GM19043 (cell line): Measurements from ENCODE around the gene NDUFB10.
"Not testable (repeated sequence)": the region's sequence is repeated elsewhere in the genome, so short reads cannot be mapped to it uniquely, and the experiment has no call there.

Experiments used
- ATAC-seq: cut with Tn5 transposase; IDR thresholded peaks from one replicate; pipeline ENCODE4 v1.9.1; 2021; ENCODE audit warnings: low read depth; ENCODE audit not compliant: unreplicated experiment

The NDUFB10 gene

DNA sequence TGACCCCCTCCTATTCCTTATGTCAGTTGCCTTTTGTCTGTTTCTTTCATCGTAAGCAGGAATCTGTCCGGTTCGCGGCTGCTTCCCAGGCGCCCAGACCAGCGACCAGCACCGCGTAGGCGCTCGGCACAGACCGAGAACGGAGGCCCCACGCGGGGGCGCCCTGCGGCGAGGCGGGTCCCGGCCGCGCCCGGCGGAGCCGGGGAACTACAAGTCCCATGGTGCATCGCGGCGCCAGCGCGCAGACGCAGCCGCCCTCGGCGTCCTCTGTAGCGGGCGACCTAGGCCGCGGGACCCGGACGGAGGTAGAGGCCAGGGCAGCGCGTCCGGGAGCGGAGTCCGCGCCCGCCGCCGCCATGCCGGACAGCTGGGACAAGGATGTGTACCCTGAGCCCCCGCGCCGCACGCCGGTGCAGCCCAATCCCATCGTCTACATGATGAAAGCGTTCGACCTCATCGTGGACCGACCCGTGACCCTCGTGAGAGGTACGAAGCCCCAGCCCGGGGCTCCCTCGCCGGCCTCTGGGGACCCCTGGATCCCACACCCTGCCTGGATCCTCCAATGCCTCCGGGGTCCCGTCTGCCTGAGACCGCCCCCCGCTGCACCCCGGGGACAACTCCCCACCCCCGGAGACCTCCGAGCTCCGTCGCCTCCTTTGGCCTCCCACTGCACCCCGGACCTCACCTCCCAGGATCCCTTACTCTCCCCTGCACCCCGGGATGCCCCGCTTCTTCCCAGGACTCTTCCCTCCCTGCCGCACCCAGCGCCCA lies at the start of gene NDUFB10:
Gene NDUFB10, plus strand, starts transcription at position 270 of the 771 bp plus-strand sequence. Its CDS starts 87 bp downstream, at position 357.
- peak; percentile 63 for ATAC-seq

DNA sequence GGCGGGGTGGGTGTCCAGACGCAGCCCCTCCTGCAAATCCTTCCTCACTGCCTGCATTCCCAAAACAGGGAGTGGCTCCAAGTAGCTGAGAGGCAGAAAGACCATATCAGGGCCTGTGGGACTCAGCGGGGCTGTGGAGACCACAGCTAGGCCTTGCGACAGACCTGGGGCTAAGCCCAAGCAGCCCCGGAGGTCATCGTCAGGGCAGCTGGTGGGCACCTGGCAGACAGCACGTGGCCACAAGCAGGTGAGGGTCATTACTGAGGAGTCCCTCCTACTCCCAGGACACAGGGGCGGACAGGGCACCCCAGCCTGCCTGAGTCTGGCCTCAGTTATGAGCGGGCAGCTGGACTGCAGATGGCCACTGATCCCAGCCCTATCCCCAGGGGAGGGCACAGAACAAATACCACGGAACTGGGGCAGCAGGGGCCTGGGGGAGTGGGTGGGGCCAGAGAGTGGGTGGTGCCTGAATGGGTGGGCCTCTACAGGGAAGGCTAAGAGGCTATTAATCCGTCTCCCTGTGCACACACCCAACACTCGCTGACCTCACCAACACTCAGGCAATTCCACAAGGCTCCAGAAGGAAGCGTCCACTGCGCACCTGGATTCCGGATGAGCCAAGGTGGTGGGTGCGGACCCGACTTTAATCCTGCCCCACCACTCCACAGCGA lies 49.6 kb upstream of the NDUFB10 start:
- ATAC-seq = no peak

DNA sequence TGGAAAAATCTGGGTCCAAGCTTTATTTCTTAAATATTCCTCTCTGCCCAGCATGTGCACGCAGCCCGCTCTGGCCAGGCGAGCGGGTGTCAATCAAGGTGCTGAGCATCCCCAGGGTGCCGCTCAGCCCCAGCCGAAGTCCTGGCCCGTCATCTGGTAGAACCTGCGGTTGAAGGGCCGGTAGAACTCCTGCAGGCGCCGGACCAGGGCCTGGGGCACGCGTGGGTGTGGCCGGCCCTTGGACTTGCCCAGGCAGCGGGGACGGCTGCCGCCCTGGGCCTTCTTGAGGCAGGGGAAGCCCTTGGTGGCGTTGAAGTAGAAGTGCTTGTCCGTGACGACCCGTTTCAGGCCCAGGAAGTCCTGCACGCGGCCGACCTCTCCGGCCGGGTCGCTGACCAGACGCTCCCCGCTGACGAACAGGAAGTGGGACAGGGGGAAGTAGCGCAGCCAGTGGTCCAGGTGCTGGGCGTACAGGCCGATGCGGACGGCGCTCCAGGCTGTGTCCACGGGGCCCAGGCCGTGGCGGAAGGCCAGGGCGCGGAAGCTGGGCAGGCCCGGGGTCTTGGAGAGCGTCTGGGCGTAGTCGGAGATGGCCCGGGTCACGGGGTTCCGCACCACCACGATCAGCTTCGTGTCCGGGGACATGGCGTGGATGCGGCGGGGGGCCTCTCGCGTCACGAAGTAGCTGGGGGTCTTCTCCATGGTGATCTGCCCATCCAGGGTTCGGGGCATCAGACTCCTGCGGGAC lies 47.7 kb upstream of the NDUFB10 start:
- ATAC-seq = no peak

DNA sequence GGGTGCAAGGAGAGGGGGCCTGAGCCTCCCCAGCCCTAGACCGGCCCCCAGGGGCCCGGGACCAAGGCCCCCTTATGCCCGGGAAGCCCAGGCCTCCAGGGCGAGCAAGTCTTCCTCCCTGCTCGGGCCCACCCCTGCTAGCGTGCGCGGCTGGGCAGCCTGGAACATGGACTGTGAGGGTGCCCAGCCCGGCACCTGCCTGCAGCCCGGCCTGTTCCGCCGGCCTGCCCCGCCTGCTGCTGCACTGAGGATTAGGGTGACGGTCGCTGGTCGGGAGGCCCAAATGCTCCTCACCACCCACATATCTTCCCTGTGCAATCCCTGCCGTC lies 47.2 kb upstream of the NDUFB10 start:
- no peak for ATAC-seq

DNA sequence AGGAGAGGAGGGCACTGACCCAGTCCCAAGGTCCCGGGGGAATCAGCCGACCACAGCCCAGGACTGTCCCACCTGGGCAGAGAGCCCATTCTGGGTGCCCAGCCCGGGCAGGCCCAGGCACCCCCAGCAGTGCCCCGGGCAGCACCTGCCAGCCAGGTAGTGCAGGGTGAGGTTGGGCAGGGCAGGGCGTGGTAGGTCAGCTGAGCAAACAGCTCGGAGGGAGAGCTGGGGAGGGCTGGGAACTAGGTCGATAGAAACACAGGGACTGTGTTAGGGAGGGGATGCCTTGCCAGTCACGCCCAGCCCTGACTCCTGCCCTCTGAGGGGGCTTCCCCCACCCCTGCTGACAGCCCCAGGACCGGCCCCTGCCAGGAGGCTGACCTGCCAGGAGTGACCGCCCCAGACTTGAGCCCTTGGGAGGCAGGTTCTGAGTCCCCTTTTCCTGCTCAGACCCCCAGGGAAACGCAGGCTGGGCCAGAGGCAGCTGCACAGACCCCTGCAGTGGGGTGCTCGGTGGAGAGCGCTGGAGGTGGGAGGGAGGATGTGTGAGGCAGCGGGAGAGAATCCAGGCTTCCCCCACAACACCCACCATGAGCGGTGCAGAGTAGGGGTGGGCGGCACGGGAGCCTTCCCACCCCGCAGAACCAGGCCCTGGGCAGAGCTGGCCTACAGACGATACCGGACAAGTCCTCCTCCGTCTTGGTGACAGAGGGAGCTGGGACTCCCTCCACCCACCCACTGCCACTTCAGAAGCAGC lies 45.8 kb upstream of the NDUFB10 start:
- no peak for ATAC-seq

DNA sequence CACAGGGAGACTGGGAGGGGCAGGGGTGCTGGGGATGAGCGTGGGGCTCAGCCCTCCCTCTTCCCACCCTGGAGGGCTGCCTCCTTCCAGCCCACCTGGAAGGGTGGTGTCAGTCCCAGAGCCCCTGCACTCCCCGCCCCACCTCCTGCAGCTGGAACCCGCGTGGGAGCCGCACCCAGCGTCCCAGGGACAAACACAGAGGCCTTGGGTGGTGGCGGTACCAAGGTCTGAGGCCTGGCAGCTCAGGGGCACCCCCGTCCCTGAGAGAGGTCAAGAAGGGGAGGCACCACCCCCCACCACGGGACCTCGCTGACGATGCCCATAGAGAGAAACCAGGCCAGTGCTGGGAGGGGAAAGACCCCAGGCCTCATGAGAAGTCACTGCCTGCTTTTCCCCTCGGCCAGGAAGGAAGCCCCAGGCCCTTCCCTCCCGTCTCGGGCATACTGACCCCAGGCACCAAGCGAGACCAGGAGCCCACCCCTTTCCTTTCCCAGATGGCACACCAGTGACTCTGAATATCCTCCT lies 45.2 kb upstream of the NDUFB10 start:
- no peak for ATAC-seq

DNA sequence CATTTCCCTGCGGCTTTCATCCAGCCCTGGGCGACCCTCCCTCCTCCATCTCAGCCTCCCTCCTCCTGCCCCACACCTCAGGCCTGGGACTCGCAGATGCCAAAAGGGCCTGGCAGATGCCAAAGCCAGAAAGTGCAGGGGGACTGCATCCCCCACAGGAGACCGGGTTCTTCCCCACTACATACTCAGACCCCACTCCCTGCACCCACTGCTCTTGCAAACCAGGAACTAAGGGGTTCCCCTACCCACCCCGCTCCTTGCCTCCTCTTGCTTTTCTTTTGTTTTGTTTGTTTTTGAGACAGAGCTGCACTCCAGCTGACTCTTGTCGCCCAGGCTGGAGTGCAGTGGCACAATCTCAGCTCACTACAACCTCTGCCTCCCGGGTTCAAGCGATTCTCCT lies 44.4 kb upstream of the NDUFB10 start:
- ATAC-seq = no peak

DNA sequence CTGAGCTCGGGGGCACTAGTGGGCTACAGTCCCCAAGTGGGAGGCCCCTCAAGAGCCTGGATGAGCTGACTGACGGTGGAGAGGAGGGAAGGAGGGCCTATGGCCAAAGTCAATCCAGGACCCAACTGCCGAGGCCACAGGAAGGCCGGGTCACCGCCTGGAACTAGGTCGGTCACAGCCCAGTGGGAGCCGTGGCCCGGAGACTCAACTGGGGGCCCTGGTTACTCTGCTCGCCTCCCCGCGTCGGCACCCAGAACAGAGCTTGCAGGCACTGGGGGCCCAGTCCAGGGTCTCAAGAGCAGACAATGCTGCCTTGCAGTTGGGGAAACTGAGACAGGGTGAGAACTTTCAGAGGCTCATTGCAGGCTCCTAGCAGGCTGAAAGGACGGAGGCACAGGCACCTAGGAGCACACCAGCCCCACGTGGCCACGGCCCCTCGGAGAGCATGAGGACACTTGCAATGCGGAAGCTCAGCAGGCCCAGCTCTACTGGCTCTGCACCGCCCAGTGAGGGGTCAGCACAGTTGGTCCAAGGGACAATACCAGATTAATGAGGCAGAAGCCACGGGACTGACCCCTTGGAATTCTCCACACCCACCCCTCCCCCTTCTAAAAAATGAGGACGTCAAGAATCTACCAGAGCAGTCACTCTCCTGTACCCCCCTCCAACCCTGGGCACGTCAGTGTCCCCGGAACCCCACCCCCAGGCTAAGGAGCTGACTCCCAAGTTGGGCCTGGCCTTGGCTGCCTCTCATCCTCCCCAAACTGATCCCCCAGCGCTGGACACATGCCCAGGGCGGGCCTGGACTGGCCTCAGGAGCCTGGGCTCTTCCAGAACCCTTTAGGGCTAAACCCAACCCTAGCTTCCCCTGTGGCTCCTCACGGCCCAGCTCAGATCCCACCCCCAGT lies 43.4 kb upstream of the NDUFB10 start:
- ATAC-seq = no peak

DNA sequence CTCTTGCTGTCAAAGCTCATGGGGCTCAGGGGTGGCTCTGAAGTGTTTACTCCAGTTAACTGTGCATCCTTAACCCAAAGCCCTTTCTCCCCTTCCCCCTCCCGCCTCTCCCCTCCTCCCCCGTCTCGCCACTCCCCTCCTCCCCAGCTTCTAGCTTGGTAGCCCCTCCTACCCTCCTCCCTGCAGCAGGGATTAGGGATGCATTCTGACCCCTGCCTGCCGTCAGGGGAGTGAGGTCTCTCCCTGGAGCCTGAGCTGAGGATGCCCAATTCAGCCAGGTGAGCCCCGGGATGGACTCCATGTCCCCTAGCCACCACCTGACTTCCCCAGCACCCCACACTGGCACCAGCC lies 42.7 kb upstream of the NDUFB10 start:
- no peak for ATAC-seq

DNA sequence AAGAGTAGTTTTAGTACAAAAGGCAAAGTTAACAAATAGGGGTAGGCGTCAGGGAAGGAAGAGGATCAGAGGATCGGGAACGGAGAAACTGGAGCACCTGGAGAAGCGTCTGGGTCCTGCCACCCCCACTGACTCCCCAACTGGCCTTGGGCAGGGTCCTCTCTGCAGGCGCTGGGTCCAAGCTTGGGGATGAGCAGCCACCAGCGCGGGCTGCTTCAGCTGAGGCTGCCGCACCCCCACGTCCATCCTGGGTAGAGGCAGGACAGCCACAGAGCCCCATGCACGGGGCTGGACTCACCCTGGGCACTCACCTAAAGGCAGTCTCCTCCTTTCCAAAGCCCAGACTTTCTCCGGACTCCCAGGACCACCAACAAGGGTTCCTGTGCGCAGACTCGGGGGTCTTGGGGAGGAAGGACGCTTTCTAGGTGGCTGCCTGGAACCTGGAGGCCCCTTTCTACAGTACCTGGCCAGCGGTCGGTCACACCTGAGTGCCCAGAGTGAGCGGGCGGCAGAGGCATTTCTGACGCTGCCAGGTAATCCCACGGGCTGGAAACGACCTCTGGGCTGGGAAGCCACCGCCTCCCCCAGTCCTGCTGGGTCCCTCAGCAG lies 42.2 kb upstream of the NDUFB10 start:
- no peak for ATAC-seq

DNA sequence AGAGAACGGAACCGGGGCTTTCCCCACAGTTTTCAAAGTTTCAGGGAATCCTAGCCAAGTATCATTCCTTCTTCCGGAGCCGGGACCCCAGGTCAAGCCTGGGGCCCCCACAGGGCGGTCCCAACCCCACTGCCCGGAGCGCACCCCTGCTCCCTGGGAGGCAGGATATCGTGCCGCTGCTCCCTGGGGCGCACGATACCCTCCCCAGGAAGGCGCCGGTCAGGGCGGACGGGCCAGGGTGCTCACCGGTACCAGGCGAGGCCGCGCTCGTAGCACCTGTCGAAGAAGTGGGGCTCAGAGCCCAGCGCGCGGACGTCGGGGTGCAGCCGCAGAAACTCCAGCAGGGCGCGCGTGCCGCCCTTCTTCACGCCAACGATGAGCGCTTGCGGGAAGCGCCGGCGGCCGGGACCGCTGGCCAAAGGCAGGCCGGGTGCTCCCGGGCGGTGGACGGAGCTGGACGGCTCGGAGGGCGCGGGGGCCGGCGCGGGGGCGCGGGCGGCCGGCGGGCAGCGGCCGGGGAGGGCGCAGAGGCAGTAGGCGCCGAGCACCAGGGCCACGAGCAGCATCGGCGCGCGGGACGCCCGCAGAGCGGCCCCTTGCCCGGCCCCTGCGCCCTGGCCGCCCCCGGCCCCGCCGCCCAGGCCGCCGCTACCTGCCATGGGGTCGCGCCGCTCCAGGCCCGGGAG lies 41.5 kb upstream of the NDUFB10 start:
- ATAC-seq = no peak

DNA sequence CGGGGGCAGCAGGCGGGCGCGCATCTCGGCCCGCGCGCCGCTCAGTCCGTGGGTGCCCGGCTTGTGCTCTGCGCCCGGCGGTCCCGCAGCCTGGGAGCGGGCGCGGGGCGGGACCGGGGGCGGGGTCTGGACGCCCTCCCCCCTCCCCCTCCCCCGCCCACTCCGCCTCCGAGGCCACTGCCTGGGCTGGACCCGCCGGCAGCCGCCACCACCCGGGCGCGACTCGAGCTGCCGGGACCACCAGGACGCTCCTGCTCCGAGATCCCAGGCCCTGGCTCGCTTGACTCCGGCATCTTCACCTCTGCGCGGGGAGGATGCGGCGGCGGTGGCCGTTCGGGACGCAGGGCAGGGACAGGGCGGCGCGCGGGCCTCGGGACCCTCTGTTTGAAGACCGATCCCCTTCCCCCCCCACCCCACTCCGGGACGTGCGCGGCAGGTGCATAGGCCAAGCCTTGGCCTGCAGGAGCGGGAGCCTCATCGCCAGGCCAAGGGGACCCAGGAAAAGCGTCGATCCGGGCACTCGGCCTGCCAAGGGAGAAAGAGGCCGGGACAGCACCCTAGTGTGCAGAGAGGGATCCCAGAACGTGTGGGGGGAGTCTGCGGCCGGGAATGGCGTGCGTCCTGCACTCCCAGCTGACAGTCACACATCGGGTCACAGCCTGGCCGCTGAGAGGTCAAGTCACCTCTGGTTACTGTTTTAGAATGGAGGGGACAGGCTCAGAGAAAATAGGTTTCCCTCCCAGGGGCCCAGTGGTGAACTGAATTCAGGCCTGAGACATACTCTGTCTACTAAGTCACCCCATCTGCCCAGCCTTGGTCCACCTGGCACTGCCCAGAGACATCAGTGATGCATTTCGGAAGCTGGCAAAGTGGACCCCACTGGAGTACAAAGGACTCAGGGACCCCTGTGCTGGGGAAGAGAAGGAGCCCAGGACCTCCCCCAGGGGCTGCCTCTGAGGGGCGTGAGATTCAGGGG lies 40.7 kb upstream of the NDUFB10 start, which contains the start of gene HS3ST6:
Gene HS3ST6, minus strand, starts transcription at position 65 of the 976 bp plus-strand sequence. CDS start 92 bp downstream, outside the sequence.
- ATAC-seq = no peak

DNA sequence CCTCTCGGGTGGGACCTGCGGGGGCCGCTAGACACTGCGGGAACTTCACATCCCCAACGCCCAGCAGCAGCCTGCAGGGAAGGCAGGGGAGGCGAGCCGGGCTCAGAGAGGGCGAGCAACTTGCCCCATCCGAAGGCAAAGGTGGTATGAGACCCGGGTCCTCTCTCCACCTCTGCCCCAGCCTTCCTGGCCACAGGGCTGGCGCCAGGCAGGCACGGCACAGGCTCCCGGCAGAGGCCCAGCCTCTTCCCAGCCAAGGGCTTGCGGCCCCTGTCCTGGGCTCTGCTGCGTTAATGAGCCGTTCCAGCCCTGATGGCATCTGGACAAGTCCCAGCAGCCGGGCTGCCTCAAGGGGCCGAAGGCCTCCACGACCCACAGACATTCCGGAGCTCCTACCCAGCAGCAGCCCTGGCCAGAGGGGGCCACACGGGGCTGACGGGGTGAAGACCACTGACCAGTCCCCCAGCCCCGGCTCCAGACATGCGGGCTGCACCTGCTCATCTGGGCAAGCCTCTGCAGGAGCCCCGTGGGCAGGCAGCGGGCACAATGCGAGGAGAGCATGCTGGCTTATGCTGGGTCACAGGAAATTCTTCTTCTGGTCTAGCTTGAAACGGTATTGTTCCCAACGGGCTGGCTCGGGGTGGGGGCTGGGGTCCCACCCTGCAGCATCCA lies 39.9 kb upstream of the NDUFB10 start:
- no peak for ATAC-seq

DNA sequence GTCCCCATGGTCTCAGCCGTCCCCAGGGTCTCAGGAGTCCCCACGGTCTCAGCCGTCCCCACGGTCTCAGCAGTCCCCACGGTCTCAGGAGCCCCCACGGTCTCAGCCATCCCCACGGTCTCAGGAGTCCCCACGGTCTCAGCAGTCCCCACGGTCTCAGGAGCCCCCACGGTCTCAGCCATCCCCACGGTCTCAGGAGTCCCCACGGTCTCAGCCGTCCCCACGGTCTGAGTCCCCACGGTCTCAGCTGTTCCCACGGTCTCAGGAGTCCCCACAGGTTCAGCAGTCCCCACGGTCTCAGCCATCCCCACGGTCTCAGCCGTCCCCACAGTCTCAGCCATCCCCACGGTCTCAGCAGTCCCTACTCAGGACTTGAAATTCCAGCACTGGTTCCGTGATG lies 39.2 kb upstream of the NDUFB10 start:
- not testable (repeated sequence) for ATAC-seq

DNA sequence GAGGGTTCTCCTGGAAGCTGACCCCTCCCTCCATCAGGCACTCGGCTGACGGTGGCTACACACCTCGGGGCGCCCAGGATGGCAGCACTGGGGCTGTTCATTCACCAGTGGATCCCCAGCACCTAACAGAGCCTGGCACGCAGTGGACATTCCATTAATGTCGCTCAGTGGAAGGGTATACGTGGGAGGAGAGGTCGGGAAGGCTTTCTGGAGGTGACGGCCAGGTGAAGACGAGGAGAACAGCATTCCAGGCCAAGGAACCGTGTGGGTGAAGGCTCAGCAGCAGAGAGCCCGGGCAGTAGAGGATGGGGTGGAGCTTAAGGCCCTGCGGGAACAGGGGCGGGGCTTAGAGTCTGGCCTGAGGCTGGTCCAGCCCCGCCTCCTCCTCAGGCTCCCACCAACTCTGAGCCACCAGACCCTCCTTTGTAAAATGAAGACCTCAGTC lies 38.6 kb upstream of the NDUFB10 start:
- ATAC-seq = no peak

DNA sequence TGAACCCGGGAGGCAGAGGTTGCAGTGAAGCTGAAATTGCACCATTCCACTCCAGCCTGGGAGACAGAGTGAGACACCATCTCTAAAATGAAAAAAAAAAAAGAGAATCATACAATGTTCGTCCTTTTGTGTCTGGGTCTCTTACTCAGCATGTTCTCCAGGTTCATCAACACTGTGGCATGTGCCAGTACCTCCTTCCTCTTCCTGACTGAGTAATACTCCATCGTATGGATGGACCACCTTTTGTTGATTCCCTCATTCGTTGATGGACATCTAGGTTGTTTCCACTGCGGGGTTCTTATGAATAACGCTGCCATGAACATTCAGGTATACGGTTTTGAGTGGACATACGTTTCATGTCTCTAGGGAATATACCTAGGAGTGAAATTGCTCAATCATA lies 37.0 kb upstream of the NDUFB10 start:
- ATAC-seq = no peak
